Urinary bladder (tissue), 4 donors: ENCODE measurements around the gene CCDC187. TPM values are rescaled to one million over a fixed set of nuclear protein-coding genes. Genes with fewer than 3 reads are reported as not detected.

Experiments used
- DNase-seq: peaks from one replicate; pipeline ENCODE4 v3.0.0-alpha.2; 2015; ENCODE audit errors: extremely low spot score
- H3K27ac ChIP-seq: one replicate; pipeline ENCODE4 v1.5.1; 2013; ENCODE audit warnings: low read depth, mild to moderate bottlenecking, moderate library complexity
- H3K36me3 ChIP-seq: one replicate; pipeline ENCODE4 v1.6.1; 2013; ENCODE audit warnings: mild to moderate bottlenecking, moderate library complexity; ENCODE audit not compliant: insufficient read depth
- H3K4me1 ChIP-seq: one replicate; pipeline ENCODE4 v1.6.1; 2013; ENCODE audit warnings: mild to moderate bottlenecking, moderate library complexity; ENCODE audit not compliant: insufficient read depth
- H3K4me3 ChIP-seq: one replicate; pipeline ENCODE4 v1.5.1; 2013; ENCODE audit warnings: low read depth, low read length
- WGBS: extraction: QIAGEN DNeasy Blood & Tissue Kit; methylation state at CpG from one replicate; pipeline ENCODE4 v1.1.7; 2013; 5-methylcytosine and 5-hydroxymethylcytosine counted together
- polyA plus RNA-seq: library from polyadenylated mRNA; stranded (reverse); fragments of 200-250 nt; gene quantifications from one replicate; pipeline ENCODE4 v1.2.3, GENCODE V29; 2013
- total RNA-seq: library from RNA; depleted of rRNA; stranded (reverse); fragments of >200 nt; gene quantifications from one replicate; pipeline ENCODE4 v1.2.3, GENCODE V29; 2014
- donor health status: healthy with polysubstance abuse.
- donor health status: healthy.

CCDC187 gene
- total and polyA plus RNA-seq, 2 donors, result 0.19 to 0.58 TPM

DNA sequence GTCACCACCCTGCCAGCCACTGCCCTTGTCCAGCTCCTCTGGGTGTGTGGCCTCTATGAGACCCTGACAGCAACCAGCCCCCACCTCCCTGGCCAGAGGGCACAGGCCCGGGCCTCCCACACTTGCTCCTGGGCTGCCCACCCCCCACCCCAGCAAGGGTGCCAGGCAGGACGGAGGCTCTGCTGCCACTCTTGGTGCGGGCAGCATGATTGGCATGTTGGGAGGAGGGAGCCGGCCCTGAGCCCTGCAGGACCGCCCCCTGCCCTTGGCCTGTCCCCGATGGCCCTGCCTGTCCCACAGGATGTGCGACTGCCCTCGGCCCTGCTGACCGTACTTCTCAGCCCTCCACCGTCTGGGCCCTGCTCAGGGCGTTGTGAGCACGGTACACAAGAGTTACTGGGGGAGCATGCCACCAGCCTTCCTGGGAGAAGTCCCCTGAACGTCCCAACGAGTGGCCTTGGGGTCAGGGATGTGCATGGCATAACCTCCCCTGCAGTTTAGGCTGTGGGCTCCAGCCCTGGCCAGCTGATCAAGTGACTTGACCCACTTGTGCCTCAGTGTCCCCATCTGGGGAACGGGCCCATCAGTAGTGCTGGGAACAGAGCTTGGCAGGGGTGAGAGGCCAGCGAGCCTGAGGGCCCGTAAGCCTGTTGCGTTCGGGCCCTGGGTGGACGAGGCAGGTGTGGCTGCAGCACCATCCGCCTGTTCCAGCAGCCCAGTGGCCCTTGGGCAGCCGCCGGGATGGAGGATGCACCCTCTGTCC, 39.4 kb upstream of the CCDC187 start:
- Histone ChIP-seq H3K27ac (no peak overlapping the region), H3K4me1 (no peaks in the 10 kb centered on the region), H3K36me3 (no peaks in the 10 kb centered on the region), H3K4me3 (no peak overlapping the region)
- no peak for DNase-seq
- WGBS, result 67% methylated on average over 23 of the region's 23 CpGs

DNA sequence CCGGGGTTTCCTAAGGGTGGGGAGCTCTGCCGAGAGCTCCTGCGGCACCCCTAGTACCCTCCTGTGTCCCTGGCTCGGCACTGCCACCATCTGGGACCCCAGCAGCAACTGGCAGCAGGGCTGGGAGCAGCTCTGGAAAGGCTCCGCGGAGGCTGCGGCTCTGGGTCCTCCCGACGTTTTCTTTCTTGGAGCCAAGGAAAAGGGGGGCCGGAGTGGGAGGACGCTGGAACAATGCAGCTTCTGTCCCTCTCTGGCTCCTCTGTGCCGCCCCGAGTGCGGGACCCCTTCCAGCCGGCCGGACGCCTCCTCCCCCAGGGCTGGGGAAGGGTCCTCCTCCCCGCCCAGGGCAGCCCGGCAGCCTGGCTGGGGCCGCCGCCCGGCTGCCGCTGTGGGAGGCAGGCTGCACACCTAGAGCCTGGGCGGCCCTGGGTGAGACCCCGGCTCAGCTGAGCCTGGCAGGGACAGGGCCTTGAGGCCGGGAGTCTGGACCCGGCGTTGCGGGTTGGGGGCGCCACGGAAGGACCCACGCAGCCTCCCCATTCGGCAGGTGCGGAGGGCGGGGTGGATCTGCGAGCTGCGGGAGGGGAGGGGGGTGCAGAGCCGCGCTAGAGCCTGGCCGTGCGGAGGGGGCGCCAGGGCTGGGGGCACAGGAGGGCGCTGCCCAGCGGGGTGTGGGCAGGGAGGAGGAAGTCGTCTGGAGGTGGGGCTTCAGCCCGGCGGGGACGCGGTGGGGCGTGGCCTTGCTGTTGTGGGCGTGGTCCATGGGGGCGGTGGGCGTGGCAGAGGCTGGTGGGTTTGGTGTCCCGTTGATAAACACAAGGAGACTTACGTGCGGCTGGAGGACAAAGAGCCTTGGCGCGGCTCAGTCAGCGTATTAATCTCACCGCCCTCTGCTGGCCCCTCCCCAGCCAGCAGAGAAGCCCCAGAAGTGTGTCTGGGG, 38.6 kb upstream of the CCDC187 start:
- H3K4me1 ChIP-seq, result no peaks in the 10 kb centered on the region
- H3K36me3 ChIP-seq, result no peaks in the 10 kb centered on the region
- DNase-seq, result peak; percentile 66
- WGBS, result 11% methylated on average over 60 of the region's 60 CpGs
- peak overlapping the region; percentile 38 for H3K4me3 ChIP-seq
- no peak overlapping the region for H3K27ac ChIP-seq

DNA sequence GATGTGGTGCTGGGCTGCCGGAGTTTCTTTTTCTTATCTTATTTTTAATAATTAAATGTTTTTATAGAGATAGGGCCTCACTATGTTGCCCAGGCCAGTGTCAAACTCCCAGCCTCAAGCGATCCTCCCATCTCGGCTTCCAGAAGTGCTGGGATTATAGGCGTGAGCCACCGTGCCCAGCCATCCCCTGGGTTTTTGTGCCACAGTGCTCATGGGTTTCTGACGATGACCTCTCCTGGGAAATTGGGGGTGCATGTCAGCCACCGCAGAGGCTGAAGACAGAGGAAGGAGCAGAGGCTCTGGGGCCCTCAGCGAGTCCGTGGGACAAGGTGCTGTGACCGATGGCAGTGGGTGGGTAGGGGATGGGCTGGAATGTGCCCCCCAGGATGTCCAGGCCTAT, 37.9 kb upstream of the CCDC187 start:
- WGBS, result 78% methylated on average over 10 of the region's 10 CpGs
- no peak overlapping the region for H3K27ac ChIP-seq
- no peaks in the 10 kb centered on the region for H3K4me1 ChIP-seq

DNA sequence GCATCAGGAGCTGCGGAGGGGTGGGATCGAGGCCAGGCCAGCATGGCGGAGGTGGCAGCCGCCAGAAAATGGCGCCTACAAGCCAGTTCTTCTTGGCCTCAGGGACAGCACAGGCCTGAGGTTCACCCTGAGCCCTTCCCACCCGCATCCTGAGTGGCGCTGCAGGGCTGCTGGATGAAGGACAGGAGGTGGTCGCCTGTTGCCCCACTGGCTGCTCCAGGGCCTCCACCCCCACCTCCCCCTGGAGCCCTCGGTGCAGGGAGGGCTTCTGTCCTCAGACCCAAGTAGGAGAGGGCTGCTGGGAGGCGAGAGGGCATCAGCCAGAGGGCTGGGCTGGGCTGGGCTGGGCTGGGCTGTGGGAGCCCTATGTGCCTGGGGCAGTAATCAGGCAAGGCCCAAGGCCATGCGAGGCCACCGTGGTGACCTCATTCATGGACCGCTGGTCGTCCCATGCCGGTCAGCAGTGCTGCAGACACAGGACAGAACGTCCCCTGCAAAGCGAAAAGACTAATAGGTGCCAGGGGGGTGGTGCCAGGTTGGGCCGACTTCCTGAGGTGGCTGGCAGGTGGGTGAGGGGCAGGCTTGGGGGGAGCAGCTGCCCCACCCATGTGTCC, 37.3 kb upstream of the CCDC187 start:
- Histone ChIP-seq H3K27ac (no peak overlapping the region), H3K4me3 (no peak overlapping the region), H3K4me1 (no peaks in the 10 kb centered on the region), H3K36me3 (no peaks in the 10 kb centered on the region)
- 86% methylated on average over 18 of the region's 18 CpGs for WGBS
- DNase-seq, result no peak

More for the DNA sequence above, 37.9 kb upstream of the CCDC187 start:
- Histone ChIP-seq H3K36me3 (no peaks in the 10 kb centered on the region), H3K4me3 (no peak overlapping the region)
- DNase-seq, result no peak

DNA sequence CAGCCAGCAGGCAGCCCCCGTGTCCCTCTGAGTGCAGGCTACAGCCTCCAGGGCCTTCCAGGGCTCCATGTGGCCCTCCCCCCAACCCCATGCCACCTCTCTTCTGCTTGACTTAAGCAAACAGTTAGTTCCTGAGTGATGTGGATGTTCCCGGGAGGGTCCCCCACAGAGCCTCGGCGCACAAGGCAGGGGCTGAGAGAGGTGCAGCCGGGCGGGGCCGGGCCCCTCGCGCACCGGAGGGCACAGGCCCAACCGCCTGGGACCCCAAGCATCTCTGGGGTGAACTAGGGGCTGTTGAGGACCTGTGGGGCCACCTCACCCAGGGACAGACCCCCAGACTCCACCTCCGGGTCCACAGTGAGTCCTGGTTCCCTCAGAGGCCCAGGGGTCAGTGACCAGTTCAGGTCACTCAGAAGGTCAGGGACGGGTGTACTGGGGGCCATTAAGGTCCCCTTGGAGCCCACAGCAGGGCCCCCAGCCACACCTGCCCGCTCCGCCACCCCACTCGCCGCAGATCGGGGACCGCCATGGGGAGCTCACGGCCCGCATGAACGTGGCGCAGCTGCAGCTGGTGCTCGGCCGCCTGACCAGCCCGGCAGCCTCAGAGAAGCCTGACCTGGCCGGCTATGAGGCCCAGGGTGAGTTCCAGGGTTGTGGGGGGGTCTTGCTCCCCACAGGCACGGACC, 36.6 kb upstream of the CCDC187 start:
- Histone ChIP-seq H3K4me1 (no peaks in the 10 kb centered on the region), H3K4me3 (no peak overlapping the region), H3K36me3 (no peaks in the 10 kb centered on the region), H3K27ac (no peak overlapping the region)
- no peak for DNase-seq
- WGBS, result 91% methylated on average over 28 of the region's 28 CpGs

- Histone ChIP-seq H3K36me3 (no peaks in the 10 kb centered on the region), H3K4me1 (no peaks in the 10 kb centered on the region)
These were observed 36.0 kb upstream of the CCDC187 start for GRCh38 chr9:136339958-136340310.

GRCh38 chr9:136339173-136339957, 35.5 kb upstream of the CCDC187 start:
- no peak overlapping the region for H3K4me3 ChIP-seq
- H3K36me3 ChIP-seq, result no peaks in the 10 kb centered on the region
- no peak overlapping the region for H3K27ac ChIP-seq
- DNase-seq, result no peak
- no peaks in the 10 kb centered on the region for H3K4me1 ChIP-seq
- 73% methylated on average over 32 of the region's 32 CpGs for WGBS

More at GRCh38 chr9:136339958-136340310, 36.0 kb upstream of the CCDC187 start:
- WGBS, result 85% methylated on average over 12 of the region's 12 CpGs
- H3K27ac ChIP-seq, result no peak overlapping the region
- H3K4me3 ChIP-seq, result no peak overlapping the region
- DNase-seq, result no peak

- 95% methylated on average over 25 of the region's 25 CpGs for WGBS
- DNase-seq, result no peak
These were observed 34.6 kb upstream of the CCDC187 start for GRCh38 chr9:136338511-136338910.

GRCh38 chr9:136337416-136338395, 33.8 kb upstream of the CCDC187 start:
- WGBS, result 85% methylated on average over 43 of the region's 43 CpGs
- H3K27ac ChIP-seq, result no peak overlapping the region
- H3K4me1 ChIP-seq, result no peaks in the 10 kb centered on the region
- no peak overlapping the region for H3K4me3 ChIP-seq
- H3K36me3 ChIP-seq, result no peaks in the 10 kb centered on the region
- no peak for DNase-seq

More at GRCh38 chr9:136338511-136338910, 34.6 kb upstream of the CCDC187 start:
- no peaks in the 10 kb centered on the region for H3K4me1 ChIP-seq
- H3K27ac ChIP-seq, result no peak overlapping the region
- no peak overlapping the region for H3K4me3 ChIP-seq
- no peaks in the 10 kb centered on the region for H3K36me3 ChIP-seq

- H3K36me3 ChIP-seq, result no peaks in the 10 kb centered on the region
- no peak overlapping the region for H3K27ac ChIP-seq
- no peak for DNase-seq
- WGBS, result 91% methylated on average over 23 of the region's 23 CpGs
- no peak overlapping the region for H3K4me3 ChIP-seq
- no peaks in the 10 kb centered on the region for H3K4me1 ChIP-seq
These were observed 33.0 kb upstream of the CCDC187 start for GRCh38 chr9:136336881-136337280.

GRCh38 chr9:136336156-136336870, 32.4 kb upstream of the CCDC187 start:
- DNase-seq, result no peak
- no peaks in the 10 kb centered on the region for H3K4me1 ChIP-seq
- no peaks in the 10 kb centered on the region for H3K36me3 ChIP-seq
- H3K27ac ChIP-seq, result no peak overlapping the region
- H3K4me3 ChIP-seq, result no peak overlapping the region
- 81% methylated on average over 30 of the region's 30 CpGs for whole genome bisulfite sequencing
